GM21529 (cell line): Measurements from ENCODE around the gene YARS1.
A peak's percentile ranks its signal among the peaks of the same experiment; 100 is the strongest.

Experiments used
- ATAC-seq: cut with Tn5 transposase; IDR thresholded peaks from one replicate; pipeline ENCODE4 v1.9.1; 2021; ENCODE audit not compliant: unreplicated experiment

The YARS1 gene

GRCh38 chr1:32817159-32817814 lies at the start of gene YARS1, which contains the start of gene S100PBP:
YARS1 (minus strand) TSS chr1:32817358; CDS start chr1:32817244, 114 bp downstream.
S100PBP (plus strand) TSS chr1:32817653; CDS start chr1:32826100, 8,447 bp downstream.
- peak; percentile 84 for ATAC-seq

- ATAC-seq, result no peak
These were observed 48.7 kb upstream of the YARS1 start for GRCh38 chr1:32865639-32866405.

GRCh38 chr1:32864375-32865019 lies 47.3 kb upstream of the YARS1 start:
- ATAC-seq, result no peak

- ATAC-seq, result no peak
These were observed 46.7 kb upstream of the YARS1 start for GRCh38 chr1:32863881-32864245.

- no peak for ATAC-seq
These were observed 46.2 kb upstream of the YARS1 start for GRCh38 chr1:32863218-32863880.

GRCh38 chr1:32861904-32862695 lies 44.9 kb upstream of the YARS1 start:
- no peak for ATAC-seq

GRCh38 chr1:32860566-32860965 lies 43.4 kb upstream of the YARS1 start:
- no peak for ATAC-seq

- ATAC-seq, result no peak
These were observed 42.8 kb upstream of the YARS1 start for GRCh38 chr1:32859915-32860314.

- no peak for ATAC-seq
These were observed 41.6 kb upstream of the YARS1 start for GRCh38 chr1:32858791-32859190.

GRCh38 chr1:32858136-32858535 lies 41.0 kb upstream of the YARS1 start:
- no peak for ATAC-seq

GRCh38 chr1:32855861-32856617 lies 38.9 kb upstream of the YARS1 start:
- no peak for ATAC-seq

GRCh38 chr1:32848354-32849063 lies 31.4 kb upstream of the YARS1 start:
- ATAC-seq, result no peak

- ATAC-seq, result no peak
These were observed 14.7 kb upstream of the YARS1 start for GRCh38 chr1:32831878-32832277.

GRCh38 chr1:32830092-32830852 lies 13.1 kb upstream of the YARS1 start:
- ATAC-seq, result no peak

GRCh38 chr1:32828341-32828740 lies 11.2 kb upstream of the YARS1 start:
- no peak for ATAC-seq

GRCh38 chr1:32825181-32825580 lies 8.0 kb upstream of the YARS1 start:
- ATAC-seq, result no peak

- ATAC-seq, result peak; percentile 46
These were observed 1.8 kb upstream of the YARS1 start for GRCh38 chr1:32818804-32819541.
